Ascending aorta (tissue), 2 donors: ENCODE results near the gene HTT. TPM values are rescaled to one million over a fixed set of nuclear protein-coding genes. Genes with fewer than 3 reads are reported as not detected.

ENCODE experiments used
- DNase-seq, 2 donors: peaks; one replicate each; pipeline ENCODE4 v3.0.0-alpha.2; 2019; ENCODE audit warnings: low spot score in 2 of 2
- H3K27ac ChIP-seq, 2 donors: fragments of 200-600 bp; sonication (generic); one replicate each; pipeline ENCODE4 v1.5.1; 2016 to 2017; ENCODE audit warnings: mild to moderate bottlenecking in 1 of 2
- H3K27me3 ChIP-seq: fragments of 200-600 bp; sonication (generic); one replicate; pipeline ENCODE4 v1.5.1; 2017
- H3K36me3 ChIP-seq, 2 donors: fragments of 200-600 bp; sonication (generic); one replicate each; pipeline ENCODE4 v1.5.1; 2016
- H3K4me1 ChIP-seq, 2 donors: fragments of 200-600 bp; sonication (generic); one replicate each; pipeline ENCODE4 v1.5.1; 2016 to 2017; ENCODE audit warnings: mild to moderate bottlenecking in 1 of 2
- H3K4me3 ChIP-seq, 2 donors: fragments of 200-600 bp; sonication (generic); one replicate each; pipeline ENCODE4 v1.5.1; 2016 to 2017; ENCODE audit warnings: mild to moderate bottlenecking in 1 of 2
- H3K9me3 ChIP-seq, 2 donors: fragments of 200-600 bp; sonication (generic); one replicate each; pipeline ENCODE4 v1.5.1; 2016
- CTCF ChIP-seq, 3 experiments: fragments of 200-600 bp in 2 of 3; fragments of 450-650 bp in 1 of 3; sonication (generic) in 2 of 3; IDR thresholded peaks; one replicate each; pipeline ENCODE4 v1.5.1; 2016 to 2019; ENCODE audit warnings: antibody characterized with exemption in 3 of 3, mild to moderate bottlenecking in 1 of 3, moderate library complexity in 1 of 3
- intact Hi-C: fragments of 100-400 bp; cut with DNase I; formaldehyde crosslinking; loops from one replicate; pipeline ENCODE4 v1.15.1; 2023
- total RNA-seq: library from RNA; depleted of rRNA; stranded (reverse); fragments of >200 nt; gene quantifications from one replicate; pipeline ENCODE4 v1.1.0, GENCODE V29; 2016

The HTT gene
- total RNA-seq, 1 donor from 2014 or later = 23.7 TPM

GRCh38 chr4:3268395-3269104, 194.1 kb downstream of the HTT start:
- intact Hi-C loops = no loop called here
- no peaks in the 10 kb centered on the region for H3K4me1 ChIP-seq
- TF ChIP-seq CTCF (IDR thresholded peaks at IDR 0.05) = no peak
- no peaks in the 10 kb centered on the region for H3K36me3 ChIP-seq
- H3K27ac ChIP-seq = no peak overlapping the region
- no peak for DNase-seq
- H3K27me3 ChIP-seq = no peaks in the 10 kb centered on the region
- peaks cover 0 to 9% of the 10 kb centered on the region in 2 donors for H3K9me3 ChIP-seq
- H3K4me3 ChIP-seq = no peak overlapping the region

- no peaks in the 10 kb centered on the region for H3K4me1 ChIP-seq
- no peak for TF ChIP-seq CTCF (IDR thresholded peaks at IDR 0.05)
- H3K36me3 ChIP-seq = no peaks in the 10 kb centered on the region
- H3K4me3 ChIP-seq = no peak overlapping the region
- no peaks in the 10 kb centered on the region for H3K27me3 ChIP-seq
- no peak overlapping the region for H3K27ac ChIP-seq
- peaks cover 0 to 9% of the 10 kb centered on the region in 2 donors for H3K9me3 ChIP-seq
- intact Hi-C loops = no loop called here
- DNase-seq = no peak
These were observed 194.8 kb downstream of the HTT start for GRCh38 chr4:3269105-3269927.

GRCh38 chr4:3269991-3270611, 195.6 kb downstream of the HTT start:
- no peak for DNase-seq
- intact Hi-C loops = no loop called here
- Histone ChIP-seq H3K27ac (no peak overlapping the region), H3K4me3 (no peak overlapping the region), H3K36me3 (no peaks in the 10 kb centered on the region), H3K27me3 (no peaks in the 10 kb centered on the region), H3K9me3 (peaks cover 0 to 9% of the 10 kb centered on the region in 2 donors), H3K4me1 (no peaks in the 10 kb centered on the region)
- no peak for TF ChIP-seq CTCF (IDR thresholded peaks at IDR 0.05)

- DNase-seq = no peak
- H3K36me3 ChIP-seq = no peaks in the 10 kb centered on the region
- H3K27ac ChIP-seq = no peak overlapping the region
- no peak overlapping the region for H3K4me3 ChIP-seq
- no peak for TF ChIP-seq CTCF (IDR thresholded peaks at IDR 0.05)
- no peaks in the 10 kb centered on the region for H3K27me3 ChIP-seq
- no peaks in the 10 kb centered on the region for H3K4me1 ChIP-seq
- H3K9me3 ChIP-seq = peaks cover 0 to 9% of the 10 kb centered on the region in 2 donors
- intact Hi-C loops = no loop called here
These were observed 196.7 kb downstream of the HTT start for GRCh38 chr4:3271131-3271530.

- H3K4me3 ChIP-seq = no peak overlapping the region
- no peaks in the 10 kb centered on the region for H3K36me3 ChIP-seq
- H3K27me3 ChIP-seq = no peaks in the 10 kb centered on the region
- no peak for TF ChIP-seq CTCF (IDR thresholded peaks at IDR 0.05)
- H3K9me3 ChIP-seq = peaks cover 0 to 9% of the 10 kb centered on the region in 2 donors
- no peaks in the 10 kb centered on the region for H3K4me1 ChIP-seq
- intact Hi-C loops = no loop called here
- H3K27ac ChIP-seq = no peak overlapping the region
- DNase-seq = no peak
These were observed 202.5 kb downstream of the HTT start for GRCh38 chr4:3276986-3277385.
